Uterus (tissue), 2 donors: ENCODE results near the gene GRM1.

Experiments
- POLR2A ChIP-seq, 2 donors: fragments of 450-650 bp; IDR thresholded peaks; one replicate each; pipeline ENCODE4 v1.6.1; 2016; ENCODE audit warnings: antibody characterized with exemption in 2 of 2, mild to moderate bottlenecking in 1 of 2, moderate library complexity in 1 of 2
- TF ChIP-seq, protein P1 (sequence below), 4 experiments: fragments of 200-600 bp in 2 of 4; fragments of 450-650 bp in 2 of 4; sonication (generic) in 2 of 4; IDR thresholded peaks; one replicate each; pipeline ENCODE4 v1.5.1; 2016 to 2019; ENCODE audit warnings: antibody characterized with exemption in 4 of 4, mild to moderate bottlenecking in 2 of 4, moderate library complexity in 1 of 4

DNA sequence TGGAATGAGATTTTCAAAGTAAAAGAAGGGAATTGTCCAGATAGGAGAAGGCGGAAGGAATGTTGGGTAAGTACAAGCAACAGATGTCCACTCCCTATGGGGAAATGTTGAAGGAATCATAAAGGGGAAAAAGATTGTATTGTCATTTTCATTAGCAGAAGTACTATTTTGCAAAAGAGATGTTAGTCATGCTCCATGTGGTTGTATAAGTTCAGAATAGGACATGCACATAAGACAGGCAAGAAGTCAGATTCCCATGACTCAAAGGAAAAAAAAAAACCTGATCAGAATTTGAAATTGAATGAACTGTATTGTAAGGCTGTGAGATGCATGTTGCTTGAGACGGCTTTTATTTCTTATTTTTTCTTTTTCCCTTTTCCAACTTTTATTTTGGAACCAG is 36.8 kb downstream of the GRM1 start:
- TF ChIP-seq, protein P1, sequence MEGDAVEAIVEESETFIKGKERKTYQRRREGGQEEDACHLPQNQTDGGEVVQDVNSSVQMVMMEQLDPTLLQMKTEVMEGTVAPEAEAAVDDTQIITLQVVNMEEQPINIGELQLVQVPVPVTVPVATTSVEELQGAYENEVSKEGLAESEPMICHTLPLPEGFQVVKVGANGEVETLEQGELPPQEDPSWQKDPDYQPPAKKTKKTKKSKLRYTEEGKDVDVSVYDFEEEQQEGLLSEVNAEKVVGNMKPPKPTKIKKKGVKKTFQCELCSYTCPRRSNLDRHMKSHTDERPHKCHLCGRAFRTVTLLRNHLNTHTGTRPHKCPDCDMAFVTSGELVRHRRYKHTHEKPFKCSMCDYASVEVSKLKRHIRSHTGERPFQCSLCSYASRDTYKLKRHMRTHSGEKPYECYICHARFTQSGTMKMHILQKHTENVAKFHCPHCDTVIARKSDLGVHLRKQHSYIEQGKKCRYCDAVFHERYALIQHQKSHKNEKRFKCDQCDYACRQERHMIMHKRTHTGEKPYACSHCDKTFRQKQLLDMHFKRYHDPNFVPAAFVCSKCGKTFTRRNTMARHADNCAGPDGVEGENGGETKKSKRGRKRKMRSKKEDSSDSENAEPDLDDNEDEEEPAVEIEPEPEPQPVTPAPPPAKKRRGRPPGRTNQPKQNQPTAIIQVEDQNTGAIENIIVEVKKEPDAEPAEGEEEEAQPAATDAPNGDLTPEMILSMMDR (IDR thresholded peaks at IDR 0.05): no peak
- no peak for TF ChIP-seq POLR2A (IDR thresholded peaks at IDR 0.05)
